K562 (cell line): Measurements from ENCODE around the gene GRIPAP1. TPM values are rescaled to one million over a fixed set of nuclear protein-coding genes. Genes with fewer than 3 reads are reported as not detected.
A peak's percentile ranks its signal among the peaks of the same experiment; 100 is the strongest.

Experiments
- ELF1 ChIP-seq: fragments of 200-800 bp; sonication (Bioruptor generic); IDR thresholded peaks from 2 replicates; pipeline ENCODE4 v1.6.1; 2016; ENCODE audit warnings: missing genetic modification characterization, missing compliant biosample characterization
- HDGF ChIP-seq: fragments of 450-650 bp; IDR thresholded peaks from 2 replicates; pipeline ENCODE4 v1.6.1; 2016
- JUND ChIP-seq, 2 experiments: IDR thresholded peaks; 2 replicates in 1 of 2; 3 replicates in 1 of 2; pipeline ENCODE4 v1.6.1; 2011; ENCODE audit warnings: borderline replicate concordance in 2 of 2, low read depth in 2 of 2, low read length in 2 of 2, improper control_type of control experiment in 1 of 2, missing biosample characterization in 1 of 2, missing genetic modification characterization in 1 of 2, missing genetic modification reagents in 1 of 2
- PHTF2 ChIP-seq: fragments of 250-450 bp; sonication (Bioruptor Pico); IDR thresholded peaks from 2 replicates; pipeline ENCODE4 v1.5.0; 2021; ENCODE audit warnings: mild to moderate bottlenecking
- PRPF4 ChIP-seq: fragments of 200-400 bp; formaldehyde crosslinking; IDR thresholded peaks from one replicate; pipeline ENCODE4 v1.6.1; 2017; ENCODE audit warnings: low read length, low read depth, mild to moderate bottlenecking; ENCODE audit not compliant: insufficient read depth, poor library complexity, severe bottlenecking
- RBM39 ChIP-seq: fragments of 200-400 bp; formaldehyde crosslinking; optimal IDR thresholded peaks from 2 replicates; pipeline ENCODE3; 2018; ENCODE audit warnings: low read depth, low read length
- RFX5 ChIP-seq: IDR thresholded peaks from 2 replicates; pipeline ENCODE4 v1.6.1; 2011; ENCODE audit warnings: low read depth, mild to moderate bottlenecking, improper control_type of control experiment, low read length
- TEAD2 ChIP-seq: fragments of 450-650 bp; IDR thresholded peaks from 2 replicates; pipeline ENCODE4 v1.6.1; 2016; ENCODE audit warnings: missing genetic modification characterization, control low read depth, missing compliant biosample characterization
- polyA plus RNA-seq, 8 experiments: library from polyadenylated mRNA; depleted of rRNA in 4 of 8; stranded (reverse) in 5 of 8; unstranded in 3 of 8; fragments of >200 nt; fragmentation: Nextera tagmentation in 2 of 8; fragmentation: Illumina TruSeq in 1 of 8; extraction: Ambion mirVana in 2 of 8; extraction: Trizol in 1 of 8; gene quantifications; 2 replicates each; pipeline versions ENCODE4 v1.2.1 to v1.2.3, GENCODE V29; 2011 to 2014; ENCODE audit warnings: inconsistent platforms in 1 of 8, missing spikeins in 1 of 8
- total RNA-seq, 7 experiments: library from RNA; depleted of rRNA in 6 of 7; stranded (reverse); fragments of >200 nt in 6 of 7; fragmentation: Illumina TruSeq in 2 of 7; extraction: Trizol in 2 of 7; gene quantifications; 2 replicates each; pipeline versions ENCODE4 v1.2.1 to v1.2.3, GENCODE V29; 2011 to 2021; ENCODE audit warnings: low replicate concordance in 1 of 7
- TF ChIP-seq, protein P1 (sequence below): sonication (generic); formaldehyde crosslinking; IDR thresholded peaks from 2 replicates; pipeline ENCODE4 v1.8.0; 2022; ENCODE audit warnings: mild to moderate bottlenecking, missing genetic modification reagents
- TF ChIP-seq, protein P2 (sequence below): fragments of 450-650 bp; formaldehyde crosslinking; IDR thresholded peaks from 2 replicates; pipeline ENCODE4 v1.4.0; 2022; ENCODE audit warnings: missing genetic modification characterization
- TF ChIP-seq, protein P3 (sequence below): fragments of 250-450 bp; sonication (Bioruptor Pico); IDR thresholded peaks from 2 replicates; pipeline ENCODE4 v1.5.1; 2021; ENCODE audit warnings: mild to moderate bottlenecking
- TF ChIP-seq, protein P4 (sequence below), 2 experiments: fragments of 450-650 bp in 1 of 2; sonication (generic) in 1 of 2; formaldehyde crosslinking in 1 of 2; IDR thresholded peaks; 2 replicates each; pipeline versions ENCODE4 v1.7.1 to v1.9.0; 2016 to 2022; ENCODE audit warnings: inconsistent platforms in 1 of 2, mild to moderate bottlenecking in 1 of 2, missing genetic modification reagents in 1 of 2

GRIPAP1 gene
- total and polyA plus RNA-seq, 9 of the 15 experiments (the other 6 are each of a cell fraction or from before 2014, with no cell fraction given): 4.1 to 41.6 (median 24.0) TPM

DNA sequence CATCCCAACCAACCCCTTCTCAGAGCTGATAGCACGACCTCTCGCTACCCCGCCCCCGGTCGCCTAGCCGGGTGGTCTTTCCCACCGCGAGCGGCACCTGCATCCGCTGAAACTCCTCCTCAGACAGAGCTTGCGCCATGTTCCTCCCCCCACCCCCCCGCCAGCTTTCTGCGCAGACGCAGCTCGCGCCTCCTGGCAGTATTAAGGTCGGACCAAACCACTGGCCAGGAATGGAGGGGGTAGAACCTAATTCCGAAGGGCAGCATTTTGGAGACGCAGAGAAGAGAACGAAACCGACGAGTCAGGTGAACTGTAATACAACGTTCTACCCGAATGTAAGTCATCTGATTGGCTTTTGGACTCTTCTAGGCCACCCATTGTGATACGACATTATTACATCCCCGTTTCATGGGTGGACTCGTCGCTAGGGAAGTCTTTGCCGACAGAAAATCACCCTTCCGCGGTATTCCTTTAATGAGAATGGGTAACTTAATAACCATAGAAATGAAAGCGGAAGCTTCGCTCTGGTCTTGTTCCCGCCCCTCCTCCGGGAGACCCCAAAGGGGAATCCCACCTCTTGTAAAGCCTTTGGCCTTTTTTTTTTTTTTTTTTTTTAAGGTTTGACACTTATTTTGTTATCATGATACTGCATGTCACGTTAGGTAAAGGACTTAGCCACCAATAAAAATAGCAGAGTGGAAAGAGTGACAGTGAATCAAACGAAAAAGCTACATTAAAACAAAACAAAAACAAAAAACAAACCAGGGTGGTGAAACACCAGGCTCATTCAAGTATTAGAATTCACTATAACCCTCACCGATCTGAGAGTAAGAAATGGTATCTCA is at the start of gene GRIPAP1 (continued):
- TF ChIP-seq, protein P1, sequence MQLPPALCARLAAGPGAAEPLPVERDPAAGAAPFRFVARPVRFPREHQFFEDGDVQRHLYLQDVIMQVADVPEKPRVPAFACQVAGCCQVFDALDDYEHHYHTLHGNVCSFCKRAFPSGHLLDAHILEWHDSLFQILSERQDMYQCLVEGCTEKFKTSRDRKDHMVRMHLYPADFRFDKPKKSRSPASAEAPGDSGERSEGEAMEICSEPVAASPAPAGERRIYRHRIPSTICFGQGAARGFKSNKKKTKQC: no peak
- TF ChIP-seq ELF1 (peak; percentile 78), RBM39 (no peak), RFX5 (no peak), PHTF2 (no peak), TEAD2 (tag) (no peak), JUND (IDR thresholded peaks at IDR 0.05; ENCODE audit: borderline replicate concordance, low read depth, low read length) (peak; percentile 95), JUND (tag; IDR thresholded peaks at IDR 0.05; ENCODE audit: borderline replicate concordance, low read depth, low read length) (no peak), HDGF (no peak), PRPF4 (no peak)
- TF ChIP-seq, protein P2, sequence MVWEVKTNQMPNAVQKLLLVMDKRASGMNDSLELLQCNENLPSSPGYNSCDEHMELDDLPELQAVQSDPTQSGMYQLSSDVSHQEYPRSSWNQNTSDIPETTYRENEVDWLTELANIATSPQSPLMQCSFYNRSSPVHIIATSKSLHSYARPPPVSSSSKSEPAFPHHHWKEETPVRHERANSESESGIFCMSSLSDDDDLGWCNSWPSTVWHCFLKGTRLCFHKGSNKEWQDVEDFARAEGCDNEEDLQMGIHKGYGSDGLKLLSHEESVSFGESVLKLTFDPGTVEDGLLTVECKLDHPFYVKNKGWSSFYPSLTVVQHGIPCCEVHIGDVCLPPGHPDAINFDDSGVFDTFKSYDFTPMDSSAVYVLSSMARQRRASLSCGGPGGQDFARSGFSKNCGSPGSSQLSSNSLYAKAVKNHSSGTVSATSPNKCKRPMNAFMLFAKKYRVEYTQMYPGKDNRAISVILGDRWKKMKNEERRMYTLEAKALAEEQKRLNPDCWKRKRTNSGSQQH: no peak
- TF ChIP-seq, protein P3, sequence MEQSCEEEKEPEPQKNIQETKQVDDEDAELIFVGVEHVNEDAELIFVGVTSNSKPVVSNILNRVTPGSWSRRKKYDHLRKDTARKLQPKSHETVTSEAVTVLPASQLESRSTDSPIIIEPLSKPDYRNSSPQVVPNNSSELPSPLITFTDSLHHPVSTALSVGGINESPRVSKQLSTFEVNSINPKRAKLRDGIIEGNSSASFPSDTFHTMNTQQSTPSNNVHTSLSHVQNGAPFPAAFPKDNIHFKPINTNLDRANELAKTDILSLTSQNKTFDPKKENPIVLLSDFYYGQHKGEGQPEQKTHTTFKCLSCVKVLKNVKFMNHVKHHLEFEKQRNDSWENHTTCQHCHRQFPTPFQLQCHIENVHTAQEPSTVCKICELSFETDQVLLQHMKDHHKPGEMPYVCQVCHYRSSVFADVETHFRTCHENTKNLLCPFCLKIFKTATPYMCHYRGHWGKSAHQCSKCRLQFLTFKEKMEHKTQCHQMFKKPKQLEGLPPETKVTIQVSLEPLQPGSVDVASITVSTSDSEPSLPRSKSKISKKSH (CRISPR knock-in tag): no peak
- TF ChIP-seq, protein P4, sequence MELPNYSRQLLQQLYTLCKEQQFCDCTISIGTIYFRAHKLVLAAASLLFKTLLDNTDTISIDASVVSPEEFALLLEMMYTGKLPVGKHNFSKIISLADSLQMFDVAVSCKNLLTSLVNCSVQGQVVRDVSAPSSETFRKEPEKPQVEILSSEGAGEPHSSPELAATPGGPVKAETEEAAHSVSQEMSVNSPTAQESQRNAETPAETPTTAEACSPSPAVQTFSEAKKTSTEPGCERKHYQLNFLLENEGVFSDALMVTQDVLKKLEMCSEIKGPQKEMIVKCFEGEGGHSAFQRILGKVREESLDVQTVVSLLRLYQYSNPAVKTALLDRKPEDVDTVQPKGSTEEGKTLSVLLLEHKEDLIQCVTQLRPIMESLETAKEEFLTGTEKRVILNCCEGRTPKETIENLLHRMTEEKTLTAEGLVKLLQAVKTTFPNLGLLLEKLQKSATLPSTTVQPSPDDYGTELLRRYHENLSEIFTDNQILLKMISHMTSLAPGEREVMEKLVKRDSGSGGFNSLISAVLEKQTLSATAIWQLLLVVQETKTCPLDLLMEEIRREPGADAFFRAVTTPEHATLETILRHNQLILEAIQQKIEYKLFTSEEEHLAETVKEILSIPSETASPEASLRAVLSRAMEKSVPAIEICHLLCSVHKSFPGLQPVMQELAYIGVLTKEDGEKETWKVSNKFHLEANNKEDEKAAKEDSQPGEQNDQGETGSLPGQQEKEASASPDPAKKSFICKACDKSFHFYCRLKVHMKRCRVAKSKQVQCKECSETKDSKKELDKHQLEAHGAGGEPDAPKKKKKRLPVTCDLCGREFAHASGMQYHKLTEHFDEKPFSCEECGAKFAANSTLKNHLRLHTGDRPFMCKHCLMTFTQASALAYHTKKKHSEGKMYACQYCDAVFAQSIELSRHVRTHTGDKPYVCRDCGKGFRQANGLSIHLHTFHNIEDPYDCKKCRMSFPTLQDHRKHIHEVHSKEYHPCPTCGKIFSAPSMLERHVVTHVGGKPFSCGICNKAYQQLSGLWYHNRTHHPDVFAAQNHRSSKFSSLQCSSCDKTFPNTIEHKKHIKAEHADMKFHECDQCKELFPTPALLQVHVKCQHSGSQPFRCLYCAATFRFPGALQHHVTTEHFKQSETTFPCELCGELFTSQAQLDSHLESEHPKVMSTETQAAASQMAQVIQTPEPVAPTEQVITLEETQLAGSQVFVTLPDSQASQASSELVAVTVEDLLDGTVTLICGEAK (IDR thresholded peaks at IDR 0.05): peak; percentile 40; the same call in 1 of the 2 replicates
- TF ChIP-seq, protein P4 (CRISPR knock-in tag; IDR thresholded peaks at IDR 0.05): no peak
